Liver (tissue), 3 donors: ENCODE measurements around the gene LCP1.

ENCODE experiments used
- CTCF ChIP-seq: fragments of 150-350 bp; IDR thresholded peaks from 2 replicates; pipeline ENCODE4 v1.5.1; 2017; ENCODE audit warnings: improper control_type of control experiment, low read depth, low read length; ENCODE audit not compliant: missing input control
- GABPA ChIP-seq, 2 donors: IDR thresholded peaks in 1 of 2; conservative IDR thresholded peaks in 1 of 2; 2 replicates each; pipeline ENCODE4 v1.6.1; 2016; ENCODE audit warnings: antibody characterized with exemption in 2 of 2, mild to moderate bottlenecking in 1 of 2, moderate library complexity in 1 of 2
- MAX ChIP-seq: IDR thresholded peaks from 2 replicates; pipeline ENCODE4 v1.6.1; 2016; ENCODE audit warnings: antibody characterized with exemption
- RAD21 ChIP-seq, 2 donors: IDR thresholded peaks; 2 replicates each; pipeline ENCODE4 v1.6.1; 2016; ENCODE audit warnings: antibody characterized with exemption in 2 of 2, mild to moderate bottlenecking in 2 of 2
- RXRA ChIP-seq, 2 donors: IDR thresholded peaks; 2 replicates each; pipeline ENCODE4 v1.6.1; 2017 to 2018; ENCODE audit warnings: antibody characterized with exemption in 2 of 2, mild to moderate bottlenecking in 1 of 2
- TAF1 ChIP-seq: conservative IDR thresholded peaks from 2 replicates; pipeline ENCODE4 v1.6.1; 2016; ENCODE audit warnings: antibody characterized with exemption, mild to moderate bottlenecking
- YY1 ChIP-seq: IDR thresholded peaks from 2 replicates; pipeline ENCODE4 v1.6.1; 2016; ENCODE audit warnings: antibody characterized with exemption, mild to moderate bottlenecking
- TF ChIP-seq, protein P1 (sequence below): IDR thresholded peaks from 2 replicates; pipeline ENCODE4 v1.6.1; 2016; ENCODE audit warnings: antibody characterized with exemption, mild to moderate bottlenecking
- donor health status: healthy.
- donor health status: healthy.

GRCh38 chr13:46160471-46161066 is 21.4 kb downstream of the LCP1 start:
- TF ChIP-seq CTCF = peak; percentile 68
- TF ChIP-seq TAF1 = no peak
- TF ChIP-seq, protein P1, sequence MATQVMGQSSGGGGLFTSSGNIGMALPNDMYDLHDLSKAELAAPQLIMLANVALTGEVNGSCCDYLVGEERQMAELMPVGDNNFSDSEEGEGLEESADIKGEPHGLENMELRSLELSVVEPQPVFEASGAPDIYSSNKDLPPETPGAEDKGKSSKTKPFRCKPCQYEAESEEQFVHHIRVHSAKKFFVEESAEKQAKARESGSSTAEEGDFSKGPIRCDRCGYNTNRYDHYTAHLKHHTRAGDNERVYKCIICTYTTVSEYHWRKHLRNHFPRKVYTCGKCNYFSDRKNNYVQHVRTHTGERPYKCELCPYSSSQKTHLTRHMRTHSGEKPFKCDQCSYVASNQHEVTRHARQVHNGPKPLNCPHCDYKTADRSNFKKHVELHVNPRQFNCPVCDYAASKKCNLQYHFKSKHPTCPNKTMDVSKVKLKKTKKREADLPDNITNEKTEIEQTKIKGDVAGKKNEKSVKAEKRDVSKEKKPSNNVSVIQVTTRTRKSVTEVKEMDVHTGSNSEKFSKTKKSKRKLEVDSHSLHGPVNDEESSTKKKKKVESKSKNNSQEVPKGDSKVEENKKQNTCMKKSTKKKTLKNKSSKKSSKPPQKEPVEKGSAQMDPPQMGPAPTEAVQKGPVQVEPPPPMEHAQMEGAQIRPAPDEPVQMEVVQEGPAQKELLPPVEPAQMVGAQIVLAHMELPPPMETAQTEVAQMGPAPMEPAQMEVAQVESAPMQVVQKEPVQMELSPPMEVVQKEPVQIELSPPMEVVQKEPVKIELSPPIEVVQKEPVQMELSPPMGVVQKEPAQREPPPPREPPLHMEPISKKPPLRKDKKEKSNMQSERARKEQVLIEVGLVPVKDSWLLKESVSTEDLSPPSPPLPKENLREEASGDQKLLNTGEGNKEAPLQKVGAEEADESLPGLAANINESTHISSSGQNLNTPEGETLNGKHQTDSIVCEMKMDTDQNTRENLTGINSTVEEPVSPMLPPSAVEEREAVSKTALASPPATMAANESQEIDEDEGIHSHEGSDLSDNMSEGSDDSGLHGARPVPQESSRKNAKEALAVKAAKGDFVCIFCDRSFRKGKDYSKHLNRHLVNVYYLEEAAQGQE = no peak
- no peak for TF ChIP-seq MAX
- peak; percentile 87 to 91 for TF ChIP-seq RAD21 (IDR thresholded peaks at IDR 0.05)
- TF ChIP-seq RXRA (IDR thresholded peaks at IDR 0.05) = no peak
- peak; percentile 86 for TF ChIP-seq YY1
- TF ChIP-seq GABPA (IDR thresholded peaks at IDR 0.05 in 1 of 2, conservative IDR thresholded peaks at IDR 0.05 in 1 of 2) = no peak
